A673 (cell line): ENCODE data around the gene APC2. TPM values are rescaled to one million over a fixed set of nuclear protein-coding genes. Genes with fewer than 3 reads are reported as not detected.

Source experiments
- BruUV-seq: library from RNA; stranded (reverse); fragments of 400-500 nt; replicated peaks from 2 replicates; lab custom pipeline; 2021; lab: Mats Ljungman, UMichigan
- CTCF ChIA-PET: fragments of 300-600 bp; sonication (Branson Sonifier 250); formaldehyde crosslinking; loops from one replicate; lab custom pipeline; 2022; ENCODE audit warnings: antibody characterized with exemption; lab: Charles Lee
- POLR2A ChIA-PET: fragments of 300-600 bp; sonication (Branson Sonifier 250); formaldehyde crosslinking; loops from one replicate; lab custom pipeline; 2022; ENCODE audit warnings: antibody characterized with exemption; ENCODE audit not compliant: low non-redundant PET; lab: Charles Lee
- DNase-seq: peaks from one replicate; pipeline ENCODE4 v3.0.0-alpha.2; 2015; ENCODE audit warnings: low spot score
- H3K27ac ChIP-seq: fragments of 200-600 bp; sonication (generic); 2 replicates; pipeline ENCODE4 v1.5.1; 2016; ENCODE audit warnings: mixed run types, low read depth, mild to moderate bottlenecking, mixed read lengths, antibody characterized with exemption, low read length; ENCODE audit not compliant: poor library complexity, severe bottlenecking
- H3K27me3 ChIP-seq: fragments of 200-600 bp; sonication (generic); replicated peaks from 2 replicates; pipeline ENCODE4 v1.6.1; 2017; ENCODE audit warnings: mixed run types, low read depth, mild to moderate bottlenecking, mixed read lengths, antibody characterized with exemption, low read length; ENCODE audit not compliant: insufficient read depth, poor library complexity
- H3K36me3 ChIP-seq: fragments of 200-600 bp; sonication (generic); 2 replicates; pipeline ENCODE4 v1.6.1; 2016; ENCODE audit warnings: mixed run types, mild to moderate bottlenecking, mixed read lengths, antibody characterized with exemption, low read length; ENCODE audit not compliant: insufficient read depth, poor library complexity, severe bottlenecking
- H3K4me1 ChIP-seq: fragments of 200-600 bp; sonication (generic); 2 replicates; pipeline ENCODE4 v1.6.1; 2017; ENCODE audit warnings: mixed run types, mild to moderate bottlenecking, mixed read lengths, antibody characterized with exemption, low read length; ENCODE audit not compliant: insufficient read depth, poor library complexity, severe bottlenecking
- H3K4me3 ChIP-seq: fragments of 200-600 bp; sonication (generic); 2 replicates; pipeline ENCODE4 v1.5.1; 2016; ENCODE audit warnings: low read depth, mixed run types, mild to moderate bottlenecking, mixed read lengths, low read length; ENCODE audit not compliant: poor library complexity, severe bottlenecking
- H3K9me3 ChIP-seq: fragments of 200-600 bp; sonication (generic); 2 replicates; pipeline ENCODE4 v1.6.1; 2016; ENCODE audit warnings: mixed run types, low read depth, mild to moderate bottlenecking, mixed read lengths, antibody characterized with exemption, low read length; ENCODE audit not compliant: poor library complexity, severe bottlenecking
- CTCF ChIP-seq: fragments of 300-800, 200-600 bp; sonication (generic); conservative IDR thresholded peaks from 2 replicates; pipeline ENCODE4 v1.5.1; 2017; ENCODE audit warnings: low read depth, mild to moderate bottlenecking, antibody characterized with exemption, low read length, moderate library complexity, mixed read lengths
- EZH2 ChIP-seq: fragments of 200-600 bp; sonication (generic); IDR thresholded peaks from 2 replicates; pipeline ENCODE4 v1.6.1; 2017; ENCODE audit warnings: borderline replicate concordance, low read depth, mild to moderate bottlenecking, mixed read lengths, antibody characterized with exemption, low read length; ENCODE audit not compliant: poor library complexity, severe bottlenecking
- intact Hi-C: fragments of 100-400 bp; cut with micrococcal nuclease; formaldehyde crosslinking; loops from one replicate; pipeline ENCODE4 v1.10.0; 2022; ENCODE audit not compliant: unreplicated experiment
- total RNA-seq: library from RNA; stranded (reverse); gene quantifications from 2 replicates; pipeline ENCODE4 v1.2.3, GENCODE V29; 2021

APC2 gene
- total RNA-seq, 1 experiment from 2014 or later: 1.3 TPM

- POLR2A ChIA-PET: no interaction called here
- H3K4me1 ChIP-seq: peaks cover 18% of the 10 kb centered on the region
Observed at GRCh38 chr19:1503925-1504773, 54.2 kb downstream of the APC2 start.

GRCh38 chr19:1505012-1505411 lies 55.1 kb downstream of the APC2 start:
- Histone ChIP-seq H3K36me3 (no peaks in the 10 kb centered on the region), H3K4me3 (no peak overlapping the region), H3K9me3 (no peaks in the 10 kb centered on the region), H3K27me3 (no peaks in the 10 kb centered on the region), H3K27ac (no peak overlapping the region), H3K4me1 (peaks cover 19% of the 10 kb centered on the region)
- no peak for DNase-seq
- no peak for TF ChIP-seq EZH2
- no peak for TF ChIP-seq CTCF
- no TSS peak for BruUV-seq
- intact Hi-C loops: no loop called here
- ChIA-PET CTCF (no interaction called here), POLR2A (no interaction called here)

More at GRCh38 chr19:1503925-1504773, 54.2 kb downstream of the APC2 start:
- intact Hi-C loops: no loop called here
- H3K27me3 ChIP-seq: no peaks in the 10 kb centered on the region
- H3K9me3 ChIP-seq: no peaks in the 10 kb centered on the region
- H3K4me3 ChIP-seq: no peak overlapping the region
- H3K27ac ChIP-seq: no peak overlapping the region
- CTCF ChIA-PET: no interaction called here
- no peaks in the 10 kb centered on the region for H3K36me3 ChIP-seq
- no TSS peak for BruUV-seq
- TF ChIP-seq EZH2 (no peak), CTCF (no peak)
- DNase-seq: no peak

GRCh38 chr19:1505991-1506881 lies 56.3 kb downstream of the APC2 start:
- H3K4me1 ChIP-seq: peaks cover 27% of the 10 kb centered on the region
- CTCF ChIA-PET: interaction anchor here (0.6 kb wide), 1 partner anchor 156 kb away, joined by 11 read pairs; no protein-coding TSS in a partner anchor
- intact Hi-C loops: no loop called here

More at GRCh38 chr19:1505991-1506881, 56.3 kb downstream of the APC2 start:
- POLR2A ChIA-PET: no interaction called here
- BruUV-seq: no TSS peak
- TF ChIP-seq EZH2 (no peak), CTCF (no peak)
- no peak for DNase-seq
- H3K4me3 ChIP-seq: no peak overlapping the region
- no peaks in the 10 kb centered on the region for H3K9me3 ChIP-seq
- no peaks in the 10 kb centered on the region for H3K36me3 ChIP-seq
- H3K27me3 ChIP-seq: no peaks in the 10 kb centered on the region
- H3K27ac ChIP-seq: no peak overlapping the region
